H9 (cell line): ENCODE results near the gene NRG2. TPM values are rescaled to one million over a fixed set of nuclear protein-coding genes. Genes with fewer than 3 reads are reported as not detected.

Experiments
- DNase-seq: peaks from one replicate; pipeline ENCODE4 v3.0.0-alpha.2; 2017
- H2AFZ ChIP-seq: one replicate; pipeline ENCODE4 v1.6.1; 2013; ENCODE audit warnings: mild to moderate bottlenecking, low read length, control low read depth, moderate library complexity
- H2AK5ac ChIP-seq: 2 replicates; pipeline ENCODE4 v1.6.1; 2013; ENCODE audit warnings: low read length, control low read depth, mixed read lengths; ENCODE audit not compliant: insufficient read length
- H2BK120ac ChIP-seq: one replicate; pipeline ENCODE4 v1.6.1; 2013; ENCODE audit warnings: low read depth, mild to moderate bottlenecking, low read length, control low read depth, inconsistent platforms; ENCODE audit not compliant: poor library complexity, severe bottlenecking
- H2BK12ac ChIP-seq: 2 replicates; pipeline ENCODE4 v1.6.1; 2013; ENCODE audit warnings: low read length, control low read depth, mixed read lengths, low read depth; ENCODE audit not compliant: insufficient read length
- H2BK15ac ChIP-seq: 2 replicates; pipeline ENCODE4 v1.6.1; 2013; ENCODE audit warnings: low read depth, low read length, control low read depth
- H2BK20ac ChIP-seq: one replicate; pipeline ENCODE4 v1.6.1; 2013; ENCODE audit warnings: low read depth, mild to moderate bottlenecking, low read length, control low read depth, inconsistent platforms; ENCODE audit not compliant: poor library complexity, severe bottlenecking
- H2BK5ac ChIP-seq: 2 replicates; pipeline ENCODE4 v1.6.1; 2013; ENCODE audit warnings: low read length, control low read depth, mixed read lengths; ENCODE audit not compliant: insufficient read length
- H3K14ac ChIP-seq: 2 replicates; pipeline ENCODE4 v1.6.1; 2013; ENCODE audit warnings: low read length, control low read depth; ENCODE audit not compliant: insufficient read depth
- H3K18ac ChIP-seq: 2 replicates; pipeline ENCODE4 v1.6.1; 2013; ENCODE audit warnings: low read depth, mild to moderate bottlenecking, mixed read lengths, low read length, control low read depth; ENCODE audit not compliant: insufficient read length
- H3K23ac ChIP-seq: 2 replicates; pipeline ENCODE4 v1.6.1; 2013; ENCODE audit warnings: low read length, control low read depth, mixed read lengths, low read depth; ENCODE audit not compliant: insufficient read length
- H3K23me2 ChIP-seq: 2 replicates; pipeline ENCODE4 v1.6.1; 2013; ENCODE audit warnings: low read depth, mild to moderate bottlenecking, mixed read lengths, low read length, control low read depth; ENCODE audit not compliant: insufficient read length, poor library complexity, severe bottlenecking
- H3K27ac ChIP-seq: 2 replicates; pipeline ENCODE4 v1.5.1; 2013; ENCODE audit warnings: low read length, control low read depth, mixed read lengths, low read depth; ENCODE audit not compliant: insufficient read length
- H3K27me3 ChIP-seq: 2 replicates; pipeline ENCODE4 v1.6.1; 2013; ENCODE audit warnings: low read length, control low read depth, inconsistent platforms; ENCODE audit not compliant: insufficient read depth
- H3K4ac ChIP-seq: 2 replicates; pipeline ENCODE4 v1.6.1; 2013; ENCODE audit warnings: low read depth, mild to moderate bottlenecking, control low read depth, inconsistent platforms, low read length, moderate library complexity
- H3K4me1 ChIP-seq: 2 replicates; pipeline ENCODE4 v1.6.1; 2013; ENCODE audit warnings: low read length, control low read depth, inconsistent platforms; ENCODE audit not compliant: insufficient read depth
- H3K4me2 ChIP-seq: 2 replicates; pipeline ENCODE4 v1.6.1; 2013; ENCODE audit warnings: low read length, control low read depth, mixed read lengths; ENCODE audit not compliant: insufficient read length, insufficient read depth
- H3K56ac ChIP-seq: 2 replicates; pipeline ENCODE4 v1.6.1; 2013; ENCODE audit warnings: low read depth, mild to moderate bottlenecking, mixed read lengths, low read length, control low read depth; ENCODE audit not compliant: insufficient read length
- H3K79me1 ChIP-seq: 2 replicates; pipeline ENCODE4 v1.6.1; 2013; ENCODE audit warnings: low read depth, mild to moderate bottlenecking, moderate library complexity, low read length, control low read depth, inconsistent platforms; ENCODE audit not compliant: insufficient read depth, poor library complexity, severe bottlenecking
- H3K79me2 ChIP-seq: 2 replicates; pipeline ENCODE4 v1.6.1; 2013; ENCODE audit warnings: low read length, control low read depth, inconsistent platforms; ENCODE audit not compliant: insufficient read depth
- H3K9ac ChIP-seq: 2 replicates; pipeline ENCODE4 v1.6.1; 2013; ENCODE audit warnings: low read length, control low read depth, mixed read lengths; ENCODE audit not compliant: insufficient read length; ENCODE audit errors: extremely low read depth
- H3K9me3 ChIP-seq: one replicate; pipeline ENCODE4 v1.6.1; 2013; ENCODE audit warnings: low read depth, low read length, inconsistent platforms; ENCODE audit not compliant: control insufficient read depth
- H3T11ph ChIP-seq: one replicate; pipeline ENCODE4 v1.6.1; 2013; ENCODE audit warnings: mild to moderate bottlenecking, low read length, control low read depth, inconsistent platforms
- H4K20me1 ChIP-seq: one replicate; pipeline ENCODE4 v1.6.1; 2013; ENCODE audit not compliant: control insufficient read depth, insufficient read length, insufficient read depth
- H4K5ac ChIP-seq: 2 replicates; pipeline ENCODE4 v1.6.1; 2013; ENCODE audit warnings: low read depth, mild to moderate bottlenecking, mixed read lengths, low read length, control low read depth; ENCODE audit not compliant: insufficient read length
- H4K8ac ChIP-seq: replicated peaks from 2 replicates; pipeline ENCODE4 v1.6.1; 2013; ENCODE audit warnings: low read length, control low read depth, mixed read lengths, low read depth; ENCODE audit not compliant: insufficient read length
- H4K91ac ChIP-seq: 2 replicates; pipeline ENCODE4 v1.6.1; 2013; ENCODE audit warnings: low read depth, mild to moderate bottlenecking, moderate library complexity, mixed read lengths, low read length, control low read depth; ENCODE audit not compliant: insufficient read length
- H3K27ac Mint-ChIP-seq, 3 experiments: 2 replicates in 2 of 3; 3 replicates in 1 of 3; pipeline ENCODE4 v1.8.0; 2020 to 2021; ENCODE audit warnings: mixed read lengths in 3 of 3, mild to moderate bottlenecking in 1 of 3, moderate library complexity in 1 of 3
- H3K27me3 Mint-ChIP-seq: 2 replicates; pipeline ENCODE4 v1.8.0; 2021; ENCODE audit warnings: low read depth, mild to moderate bottlenecking, moderate library complexity, mixed read lengths
- H3K36me3 Mint-ChIP-seq, 3 experiments: 2 replicates in 2 of 3; 3 replicates in 1 of 3; pipeline ENCODE4 v1.8.0; 2020 to 2021; ENCODE audit warnings: low read depth in 3 of 3, mixed read lengths in 3 of 3; ENCODE audit not compliant: insufficient read depth in 1 of 3
- H3K4me1 Mint-ChIP-seq, 2 experiments: 2 replicates each; pipeline ENCODE4 v1.8.0; 2020; ENCODE audit warnings: mixed read lengths in 2 of 2
- H3K4me3 Mint-ChIP-seq, 2 experiments: 2 replicates in 1 of 2; 3 replicates in 1 of 2; pipeline ENCODE4 v1.8.0; 2020 to 2021; ENCODE audit warnings: mild to moderate bottlenecking in 2 of 2, mixed read lengths in 2 of 2, moderate library complexity in 1 of 2
- H3K9me3 Mint-ChIP-seq, 2 experiments: 2 replicates in 1 of 2; 3 replicates in 1 of 2; pipeline ENCODE4 v1.8.0; 2020; ENCODE audit warnings: mild to moderate bottlenecking in 2 of 2, mixed read lengths in 2 of 2, moderate library complexity in 1 of 2
- WGBS: extraction: QIAGEN DNeasy Blood & Tissue Kit; methylation state at CpG from one replicate; pipeline ENCODE4 v1.1.7; 2013; ENCODE audit warnings: missing lambda C conversion rate, low lambda C conversion rate, mixed read lengths; ENCODE audit not compliant: insufficient read length; ENCODE audit errors: extremely low coverage; 5-methylcytosine and 5-hydroxymethylcytosine counted together
- total RNA-seq: library from RNA; stranded (reverse); gene quantifications from 2 replicates; pipeline ENCODE4 v1.2.1, GENCODE V29; 2021
- TF ChIP-seq, protein P1 (sequence below): fragments of 200-600 bp; sonication (generic); conservative IDR thresholded peaks from 3 replicates; pipeline ENCODE4 v1.8.0; 2021; ENCODE audit warnings: antibody characterized with exemption, mild to moderate bottlenecking

The NRG2 gene
- total RNA-seq, 1 experiment from 2014 or later = not detected

DNA sequence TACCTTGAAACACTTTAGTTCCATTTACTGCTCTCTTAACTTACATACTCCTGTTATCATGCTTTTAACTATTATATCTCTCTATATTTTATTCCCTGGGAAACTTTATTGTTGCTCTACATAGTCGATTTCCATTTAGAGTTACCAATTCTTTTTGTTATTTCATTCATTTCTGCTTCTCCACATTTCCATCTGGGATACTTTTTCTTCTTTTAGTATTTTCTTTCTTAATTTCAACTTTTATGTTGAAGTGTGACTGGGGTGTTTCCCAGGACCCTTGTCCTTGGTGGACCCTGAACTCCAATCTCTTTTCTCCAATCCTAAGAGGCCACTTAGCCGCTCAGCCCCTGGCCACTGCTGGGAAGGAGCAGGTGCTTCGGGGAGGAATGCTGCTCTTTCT lies 211.5 kb downstream of the NRG2 start:
- Histone ChIP-seq H4K8ac (no peak overlapping the region), H3K18ac (no peak overlapping the region), H3K4me1 (no peaks in the 10 kb centered on the region), H3K9me3 (no peaks in the 10 kb centered on the region), H4K5ac (no peak overlapping the region), H3T11ph (no peak overlapping the region), H4K91ac (no peak overlapping the region), H2BK5ac (no peak overlapping the region), H3K27me3 (no peaks in the 10 kb centered on the region; the same call in 1 of the 2 replicates), H2AK5ac (no peak overlapping the region), H2BK15ac (no peak overlapping the region), H4K20me1 (peaks cover 2% of the 10 kb centered on the region), H3K23me2 (no peaks in the 10 kb centered on the region), H3K4ac (no peak overlapping the region), H3K4me2 (no peak overlapping the region), H2BK20ac (no peak overlapping the region), H3K79me1 (no peaks in the 10 kb centered on the region), H3K23ac (no peak overlapping the region), H3K56ac (no peak overlapping the region), H3K79me2 (no peaks in the 10 kb centered on the region), H2AFZ (no peak overlapping the region), H2BK12ac (no peak overlapping the region), H3K9ac (no peak overlapping the region), H3K27ac (no peak overlapping the region), H2BK120ac (no peak overlapping the region), H3K14ac (no peak overlapping the region)
- no peak overlapping the region for H3K4me3 Mint-ChIP-seq
- H3K27me3 Mint-ChIP-seq = peaks cover 78% of the 10 kb centered on the region
- TF ChIP-seq, protein P1, sequence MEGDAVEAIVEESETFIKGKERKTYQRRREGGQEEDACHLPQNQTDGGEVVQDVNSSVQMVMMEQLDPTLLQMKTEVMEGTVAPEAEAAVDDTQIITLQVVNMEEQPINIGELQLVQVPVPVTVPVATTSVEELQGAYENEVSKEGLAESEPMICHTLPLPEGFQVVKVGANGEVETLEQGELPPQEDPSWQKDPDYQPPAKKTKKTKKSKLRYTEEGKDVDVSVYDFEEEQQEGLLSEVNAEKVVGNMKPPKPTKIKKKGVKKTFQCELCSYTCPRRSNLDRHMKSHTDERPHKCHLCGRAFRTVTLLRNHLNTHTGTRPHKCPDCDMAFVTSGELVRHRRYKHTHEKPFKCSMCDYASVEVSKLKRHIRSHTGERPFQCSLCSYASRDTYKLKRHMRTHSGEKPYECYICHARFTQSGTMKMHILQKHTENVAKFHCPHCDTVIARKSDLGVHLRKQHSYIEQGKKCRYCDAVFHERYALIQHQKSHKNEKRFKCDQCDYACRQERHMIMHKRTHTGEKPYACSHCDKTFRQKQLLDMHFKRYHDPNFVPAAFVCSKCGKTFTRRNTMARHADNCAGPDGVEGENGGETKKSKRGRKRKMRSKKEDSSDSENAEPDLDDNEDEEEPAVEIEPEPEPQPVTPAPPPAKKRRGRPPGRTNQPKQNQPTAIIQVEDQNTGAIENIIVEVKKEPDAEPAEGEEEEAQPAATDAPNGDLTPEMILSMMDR = no peak
- no peak for DNase-seq
- H3K9me3 Mint-ChIP-seq = no peaks in the 10 kb centered on the region
- H3K36me3 Mint-ChIP-seq = no peaks in the 10 kb centered on the region; a peak in 1 of 7 replicates
- H3K27ac Mint-ChIP-seq = no peak overlapping the region
- WGBS = no CpG with 5 or more reads among the region's 3 CpGs
- H3K4me1 Mint-ChIP-seq = no peaks in the 10 kb centered on the region
